ENCODE results near the gene L3MBTL4. TPM values are rescaled to one million over a fixed set of nuclear protein-coding genes. Genes with fewer than 3 reads are reported as not detected.
A peak's percentile ranks its signal among the peaks of the same experiment; 100 is the strongest.

Gene L3MBTL4
- total RNA-seq, 4 donors from 2014 or later, result 11.3 to 16.3 (median 11.8) TPM

- H3K4me3 ChIP-seq (ENCODE audit: low read depth, poor library complexity, severe bottlenecking), result no peak overlapping the region
- WGBS, 2 donors, result 83 to 86% methylated on average over 3 of the region's 3 CpGs
- TF ChIP-seq CTCF (IDR thresholded peaks at IDR 0.05) (no peak), POLR2A (IDR thresholded peaks at IDR 0.05) (no peak)
- intact Hi-C loops (cut with DNase I; ENCODE audit: low total_unique reads), result no loop called here
- DNase-seq (ENCODE audit: low spot score in 2 of 2), result peak in 1 of 2 donors; percentile 40
Measured at GRCh38 chr18:5961828-5962150, 452.9 kb downstream of the L3MBTL4 start.

GRCh38 chr18:5961097-5961827 is 453.4 kb downstream of the L3MBTL4 start:
- intact Hi-C loops (cut with DNase I; ENCODE audit: low total_unique reads), result no loop called here
- TF ChIP-seq CTCF (IDR thresholded peaks at IDR 0.05) (no peak), POLR2A (IDR thresholded peaks at IDR 0.05) (no peak)
- WGBS, 2 donors, result 65 to 72% methylated on average over 10 of the region's 10 CpGs
- no peak overlapping the region for H3K4me3 ChIP-seq (ENCODE audit: low read depth, poor library complexity, severe bottlenecking)
- peak in 1 of 2 donors; percentile 75 for DNase-seq (ENCODE audit: low spot score in 2 of 2)

GRCh38 chr18:5958822-5959221 is 455.9 kb downstream of the L3MBTL4 start:
- intact Hi-C loops (cut with DNase I; ENCODE audit: low total_unique reads), result no loop called here
- TF ChIP-seq CTCF (IDR thresholded peaks at IDR 0.05), result no peak
- TF ChIP-seq POLR2A (IDR thresholded peaks at IDR 0.05), result no peak
- 93 to 96% methylated on average over 6 of the region's 6 CpGs for WGBS, 2 donors
- no peak overlapping the region for H3K4me3 ChIP-seq (ENCODE audit: low read depth, poor library complexity, severe bottlenecking)
- DNase-seq (ENCODE audit: low spot score in 2 of 2), result peak in 1 of 2 donors; percentile 56

GRCh38 chr18:5955861-5956260 is 458.9 kb downstream of the L3MBTL4 start:
- DNase-seq (ENCODE audit: low spot score in 2 of 2), result no peak
- WGBS, 2 donors, result 73 to 81% methylated on average over 5 of the region's 5 CpGs
- no peak overlapping the region for H3K4me3 ChIP-seq (ENCODE audit: low read depth, poor library complexity, severe bottlenecking)
- TF ChIP-seq POLR2A (IDR thresholded peaks at IDR 0.05) (no peak), CTCF (IDR thresholded peaks at IDR 0.05) (no peak)
- intact Hi-C loops (cut with DNase I; ENCODE audit: low total_unique reads), result no loop called here

- 85 to 87% methylated on average over 4 of the region's 4 CpGs for WGBS, 2 donors
- DNase-seq (ENCODE audit: low spot score in 2 of 2), result no peak
- H3K4me3 ChIP-seq (ENCODE audit: low read depth, poor library complexity, severe bottlenecking), result no peak overlapping the region
- intact Hi-C loops (cut with DNase I; ENCODE audit: low total_unique reads), result no loop called here
- TF ChIP-seq CTCF (IDR thresholded peaks at IDR 0.05), result no peak
- TF ChIP-seq POLR2A (IDR thresholded peaks at IDR 0.05), result no peak
Measured at GRCh38 chr18:5951515-5952091, 463.1 kb downstream of the L3MBTL4 start.
